Measurements from ENCODE around the gene TIMD4. TPM values are rescaled to one million over a fixed set of nuclear protein-coding genes. Genes with fewer than 3 reads are reported as not detected.

TIMD4 gene
- total and polyA plus RNA-seq, 2 of the 13 experiments (the other 11 are each of a cell fraction or from before 2014, with no cell fraction given), result 0.50 TPM; not detected in 1

DNA sequence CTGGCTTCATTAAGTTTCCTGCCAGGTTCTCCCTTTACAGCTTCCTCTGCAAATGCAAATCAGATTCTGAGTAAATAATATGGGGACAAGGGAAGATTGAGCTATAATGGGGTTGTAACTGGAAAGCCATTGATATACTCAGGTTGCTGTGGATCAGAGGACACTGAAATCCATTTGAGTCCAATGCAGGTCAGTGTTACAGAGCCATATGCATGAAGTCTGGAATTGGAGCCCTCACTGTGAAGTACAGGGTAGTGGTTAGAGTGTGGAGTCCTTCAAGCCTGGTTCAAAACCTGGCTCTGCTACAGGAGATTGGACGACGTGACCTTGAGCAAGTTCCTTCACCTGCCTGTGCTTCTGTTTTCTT lies 48.7 kb downstream of the TIMD4 start:
- no peak overlapping the region for H3K27ac ChIP-seq (ENCODE audit: extremely low read length, insufficient read depth, low read length)
- H3K27me3 ChIP-seq (ENCODE audit: control insufficient read depth in 1 of 2, insufficient read depth in 2 of 2, low read length in 2 of 2), result peaks cover 0 to 7% of the 10 kb centered on the region in 2 experiments; a peak in 2 of 5 replicates
- H3K4me2 ChIP-seq (ENCODE audit: low read depth, low read length), result no peak overlapping the region
- no TSS peak for BruUV-seq (replicated peaks)
- H2AFZ ChIP-seq (ENCODE audit: low read length), result no peak overlapping the region
- CTCF ChIA-PET (ENCODE audit: low intra/inter-chr PET ratio, low total read pairs), result no interaction called here
- H3K36me3 ChIP-seq (replicated peaks in 1 of 2; ENCODE audit: control insufficient read depth in 1 of 2, insufficient read depth in 2 of 2, low read length in 2 of 2), result no peaks in the 10 kb centered on the region
- H3K79me2 ChIP-seq (ENCODE audit: insufficient read depth, low read length), result no peaks in the 10 kb centered on the region
- DNase-seq (ENCODE audit: low spot score) (no peak), ATAC-seq (no peak), FAIRE-seq (no peak)
- H3K9me3 ChIP-seq (ENCODE audit: low read length), result no peaks in the 10 kb centered on the region
- POLR2A ChIA-PET, result interaction anchor here (0.6 kb wide), 1 partner anchor 11 kb away, joined by 4 read pairs; no protein-coding TSS in a partner anchor
- H3K4me1 ChIP-seq (ENCODE audit: insufficient read depth, low read length), result no peaks in the 10 kb centered on the region
- no peak overlapping the region for H3K4me3 ChIP-seq (replicated peaks in 1 of 3; ENCODE audit: insufficient read depth in 1 of 3, low read depth in 2 of 3, low read length in 3 of 3)
- in situ Hi-C loops (cut with HindIII; ENCODE audit: extremely low pct_ligation_motif_present, low pct_unique_long_range_greater_than_20kb), result no loop called here
- WGBS (ENCODE audit: low lambda C conversion rate), result 27% methylated on average over 2 of the region's 2 CpGs
- intact Hi-C loops (cut with micrococcal nuclease; ENCODE audit: unreplicated experiment), result no loop called here
- TF ChIP-seq SCMH1 (CRISPR knock-in tag; IDR thresholded peaks at IDR 0.05; ENCODE audit: borderline replicate concordance) (no peak), ZSCAN29 (CRISPR knock-in tag; conservative IDR thresholded peaks at IDR 0.05) (no peak), SNAPC2 (CRISPR knock-in tag; IDR thresholded peaks at IDR 0.05) (no peak), RARA (CRISPR knock-in tag; IDR thresholded peaks at IDR 0.05) (no peak), ZFP1 (CRISPR knock-in tag; IDR thresholded peaks at IDR 0.05) (no peak)
- TF ChIP-seq, protein P1, sequence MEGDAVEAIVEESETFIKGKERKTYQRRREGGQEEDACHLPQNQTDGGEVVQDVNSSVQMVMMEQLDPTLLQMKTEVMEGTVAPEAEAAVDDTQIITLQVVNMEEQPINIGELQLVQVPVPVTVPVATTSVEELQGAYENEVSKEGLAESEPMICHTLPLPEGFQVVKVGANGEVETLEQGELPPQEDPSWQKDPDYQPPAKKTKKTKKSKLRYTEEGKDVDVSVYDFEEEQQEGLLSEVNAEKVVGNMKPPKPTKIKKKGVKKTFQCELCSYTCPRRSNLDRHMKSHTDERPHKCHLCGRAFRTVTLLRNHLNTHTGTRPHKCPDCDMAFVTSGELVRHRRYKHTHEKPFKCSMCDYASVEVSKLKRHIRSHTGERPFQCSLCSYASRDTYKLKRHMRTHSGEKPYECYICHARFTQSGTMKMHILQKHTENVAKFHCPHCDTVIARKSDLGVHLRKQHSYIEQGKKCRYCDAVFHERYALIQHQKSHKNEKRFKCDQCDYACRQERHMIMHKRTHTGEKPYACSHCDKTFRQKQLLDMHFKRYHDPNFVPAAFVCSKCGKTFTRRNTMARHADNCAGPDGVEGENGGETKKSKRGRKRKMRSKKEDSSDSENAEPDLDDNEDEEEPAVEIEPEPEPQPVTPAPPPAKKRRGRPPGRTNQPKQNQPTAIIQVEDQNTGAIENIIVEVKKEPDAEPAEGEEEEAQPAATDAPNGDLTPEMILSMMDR (CRISPR knock-in tag; IDR thresholded peaks at IDR 0.05), result no peak
- TF ChIP-seq, protein P2, sequence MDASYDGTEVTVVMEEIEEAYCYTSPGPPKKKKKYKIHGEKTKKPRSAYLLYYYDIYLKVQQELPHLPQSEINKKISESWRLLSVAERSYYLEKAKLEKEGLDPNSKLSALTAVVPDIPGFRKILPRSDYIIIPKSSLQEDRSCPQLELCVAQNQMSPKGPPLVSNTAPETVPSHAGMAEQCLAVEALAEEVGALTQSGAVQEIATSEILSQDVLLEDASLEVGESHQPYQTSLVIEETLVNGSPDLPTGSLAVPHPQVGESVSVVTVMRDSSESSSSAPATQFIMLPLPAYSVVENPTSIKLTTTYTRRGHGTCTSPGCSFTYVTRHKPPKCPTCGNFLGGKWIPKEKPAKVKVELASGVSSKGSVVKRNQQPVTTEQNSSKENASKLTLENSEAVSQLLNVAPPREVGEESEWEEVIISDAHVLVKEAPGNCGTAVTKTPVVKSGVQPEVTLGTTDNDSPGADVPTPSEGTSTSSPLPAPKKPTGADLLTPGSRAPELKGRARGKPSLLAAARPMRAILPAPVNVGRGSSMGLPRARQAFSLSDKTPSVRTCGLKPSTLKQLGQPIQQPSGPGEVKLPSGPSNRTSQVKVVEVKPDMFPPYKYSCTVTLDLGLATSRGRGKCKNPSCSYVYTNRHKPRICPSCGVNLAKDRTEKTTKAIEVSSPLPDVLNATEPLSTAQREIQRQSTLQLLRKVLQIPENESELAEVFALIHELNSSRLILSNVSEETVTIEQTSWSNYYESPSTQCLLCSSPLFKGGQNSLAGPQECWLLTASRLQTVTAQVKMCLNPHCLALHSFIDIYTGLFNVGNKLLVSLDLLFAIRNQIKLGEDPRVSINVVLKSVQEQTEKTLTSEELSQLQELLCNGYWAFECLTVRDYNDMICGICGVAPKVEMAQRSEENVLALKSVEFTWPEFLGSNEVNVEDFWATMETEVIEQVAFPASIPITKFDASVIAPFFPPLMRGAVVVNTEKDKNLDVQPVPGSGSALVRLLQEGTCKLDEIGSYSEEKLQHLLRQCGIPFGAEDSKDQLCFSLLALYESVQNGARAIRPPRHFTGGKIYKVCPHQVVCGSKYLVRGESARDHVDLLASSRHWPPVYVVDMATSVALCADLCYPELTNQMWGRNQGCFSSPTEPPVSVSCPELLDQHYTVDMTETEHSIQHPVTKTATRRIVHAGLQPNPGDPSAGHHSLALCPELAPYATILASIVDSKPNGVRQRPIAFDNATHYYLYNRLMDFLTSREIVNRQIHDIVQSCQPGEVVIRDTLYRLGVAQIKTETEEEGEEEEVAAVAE (CRISPR knock-in tag; IDR thresholded peaks at IDR 0.05; ENCODE audit: borderline replicate concordance), result no peak
- no peaks in the 10 kb centered on the region for H4K20me1 ChIP-seq (ENCODE audit: insufficient read depth, low read length)
- no peak overlapping the region for H3K9ac ChIP-seq (ENCODE audit: insufficient read depth, low read depth, low read length)
